ENCODE results near the gene INPP5D.
"Not testable (repeated sequence)": the region's sequence is repeated elsewhere in the genome, so short reads cannot be mapped to it uniquely, and the experiment has no call there.

INPP5D gene

DNA sequence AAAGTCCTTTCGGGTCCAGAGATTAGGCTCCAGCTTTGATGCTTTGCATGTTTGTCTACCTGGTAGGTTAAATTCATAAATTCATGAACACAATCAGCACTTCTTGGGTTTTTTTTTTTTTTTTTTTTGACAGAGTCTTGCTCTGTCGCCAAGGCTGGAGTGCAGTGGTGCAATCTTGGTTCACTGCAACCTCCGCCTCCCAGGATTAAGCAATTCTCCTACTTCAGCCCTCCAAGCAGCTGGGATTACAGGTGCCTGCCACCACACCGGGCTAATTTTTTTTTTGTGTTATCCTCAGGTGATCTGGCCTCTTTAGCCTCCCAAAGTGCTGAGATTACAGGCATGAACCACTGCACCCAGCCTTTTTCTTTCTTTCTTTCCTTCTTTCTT, 5.1 kb downstream of the INPP5D start:
- not testable (repeated sequence) for H3K4me3 ChIP-seq, H3K27ac ChIP-seq

- no peak overlapping the region for H3K27ac ChIP-seq
- H3K4me3 ChIP-seq = no peak overlapping the region
Measured at GRCh38 chr2:233065954-233066470, 5.9 kb downstream of the INPP5D start.

DNA sequence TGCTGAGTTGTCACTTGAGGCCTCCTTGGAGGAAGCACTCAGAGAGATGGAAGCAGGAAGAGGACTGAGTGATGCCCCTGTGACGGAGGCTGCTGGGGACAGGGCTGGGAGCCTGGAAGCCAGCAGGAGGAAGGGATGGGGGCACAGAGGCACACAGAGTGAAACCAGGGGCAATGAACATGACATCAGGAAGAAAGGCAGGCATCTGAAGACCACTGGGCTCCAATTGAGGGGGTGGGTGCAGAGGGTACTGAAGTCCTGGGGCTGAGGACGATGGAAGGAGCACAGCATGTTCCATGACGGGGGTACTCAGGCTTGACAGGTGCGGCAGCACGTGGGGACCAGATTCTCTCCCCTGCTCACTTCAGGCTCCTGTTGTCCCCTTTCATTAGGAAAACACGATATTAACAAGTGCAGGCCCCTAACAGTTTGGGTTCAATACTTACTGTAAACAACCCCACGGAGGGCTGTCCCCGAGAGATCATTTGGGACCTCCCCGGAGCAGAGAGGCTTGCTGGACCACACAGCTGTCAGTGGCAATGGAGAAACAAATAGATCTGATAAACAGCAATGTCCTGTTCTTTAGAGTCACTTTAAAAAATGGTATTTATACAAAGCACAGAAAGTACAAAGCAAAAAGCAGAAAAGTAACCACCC, 8.7 kb downstream of the INPP5D start:
- H3K4me3 ChIP-seq = no peak overlapping the region
- peak overlapping the region in 1 of 21 experiments; percentile 53 for H3K27ac ChIP-seq

- H3K27ac ChIP-seq = peak overlapping the region in 1 of 21 experiments; percentile 26
Measured at GRCh38 chr2:233072838-233073237, 12.7 kb downstream of the INPP5D start.

DNA sequence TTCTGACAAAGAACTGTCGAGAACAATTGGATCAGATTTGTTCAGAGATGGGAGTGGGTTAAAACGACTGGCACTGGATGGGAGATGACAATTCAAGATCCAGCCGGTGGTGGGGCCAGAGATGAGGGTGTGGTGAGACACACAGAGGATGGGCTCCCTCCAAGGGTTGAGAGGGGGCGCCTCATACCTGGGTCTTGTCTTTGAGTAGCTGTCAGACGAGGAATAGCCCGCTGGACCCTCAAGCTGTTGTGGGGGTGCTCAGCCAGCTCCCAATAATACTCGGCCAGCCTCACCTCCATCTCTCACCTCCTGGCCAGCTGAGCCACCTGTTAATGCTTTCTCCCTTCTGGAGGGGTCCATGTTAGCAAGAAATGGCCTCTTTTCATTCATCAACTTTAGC, 14.0 kb downstream of the INPP5D start:
- H3K27ac ChIP-seq = peak overlapping the region in 3 of 21 experiments; percentile 20 to 89 (median 79)
- H3K4me3 ChIP-seq = no peak overlapping the region

More at GRCh38 chr2:233072838-233073237, 12.7 kb downstream of the INPP5D start:
- no peak overlapping the region for H3K4me3 ChIP-seq

- Histone ChIP-seq H3K4me3 (no peak overlapping the region), H3K27ac (peak overlapping the region in 18 of 21 experiments; percentile 8 to 89 (median 51))
Measured at GRCh38 chr2:233075141-233075965, 15.2 kb downstream of the INPP5D start.

DNA sequence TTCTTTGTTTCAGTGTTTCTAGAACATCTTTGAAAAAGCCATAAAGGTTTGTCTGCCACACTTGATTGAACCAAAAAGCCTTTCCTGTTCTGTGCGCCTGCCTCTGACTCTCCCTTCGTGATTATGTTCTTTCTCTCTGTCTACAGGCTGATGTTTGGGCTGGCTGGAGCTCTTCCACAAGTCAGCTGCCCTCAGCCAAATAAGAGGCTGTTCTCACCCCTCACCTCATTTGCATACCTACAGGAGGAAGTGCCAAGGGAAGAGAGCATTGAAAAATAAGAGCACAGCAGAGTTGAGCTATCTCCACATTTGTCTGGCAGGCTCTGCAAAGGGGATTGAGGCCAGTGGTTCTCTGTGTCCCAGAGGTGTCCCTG, 15.8 kb downstream of the INPP5D start:
- Histone ChIP-seq H3K4me3 (no peak overlapping the region), H3K27ac (peak overlapping the region in 17 of 21 experiments; percentile 8 to 89 (median 52))

GRCh38 chr2:233076749-233077148, 16.6 kb downstream of the INPP5D start:
- peak overlapping the region in 13 of 21 experiments; percentile 2 to 89 (median 54) for H3K27ac ChIP-seq
- H3K4me3 ChIP-seq = no peak overlapping the region

DNA sequence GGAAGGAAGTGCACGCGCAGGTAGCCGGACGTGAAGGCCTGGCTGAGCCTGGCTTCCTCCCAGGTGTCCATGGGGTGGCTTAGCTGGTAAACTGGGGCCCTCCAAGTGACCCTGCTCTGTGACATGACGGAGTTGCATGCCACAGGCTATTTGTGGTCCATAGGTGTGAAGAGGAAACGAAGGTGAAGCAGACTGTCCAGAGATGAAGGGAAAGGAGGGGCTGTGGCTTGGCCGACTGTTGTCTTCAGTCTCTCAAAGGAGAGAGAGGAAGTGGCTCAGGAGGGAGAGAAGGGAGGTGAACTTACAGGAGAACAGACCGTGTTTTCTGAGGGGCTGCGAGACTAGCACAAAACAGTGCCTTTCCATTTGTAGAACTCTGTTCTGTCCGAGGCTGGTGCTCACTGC, 19.3 kb downstream of the INPP5D start:
- Histone ChIP-seq H3K27ac (peak overlapping the region in 13 of 21 experiments; percentile 12 to 90 (median 37)), H3K4me3 (no peak overlapping the region)

- no peak overlapping the region for H3K4me3 ChIP-seq
- peak overlapping the region in 15 of 21 experiments; percentile 15 to 91 (median 37) for H3K27ac ChIP-seq
Measured at GRCh38 chr2:233079953-233080835, 20.1 kb downstream of the INPP5D start.

- peak overlapping the region in 12 of 21 experiments; percentile 15 to 95 (median 76) for H3K27ac ChIP-seq
- no peak overlapping the region for H3K4me3 ChIP-seq
Measured at GRCh38 chr2:233080836-233081229, 20.7 kb downstream of the INPP5D start.

DNA sequence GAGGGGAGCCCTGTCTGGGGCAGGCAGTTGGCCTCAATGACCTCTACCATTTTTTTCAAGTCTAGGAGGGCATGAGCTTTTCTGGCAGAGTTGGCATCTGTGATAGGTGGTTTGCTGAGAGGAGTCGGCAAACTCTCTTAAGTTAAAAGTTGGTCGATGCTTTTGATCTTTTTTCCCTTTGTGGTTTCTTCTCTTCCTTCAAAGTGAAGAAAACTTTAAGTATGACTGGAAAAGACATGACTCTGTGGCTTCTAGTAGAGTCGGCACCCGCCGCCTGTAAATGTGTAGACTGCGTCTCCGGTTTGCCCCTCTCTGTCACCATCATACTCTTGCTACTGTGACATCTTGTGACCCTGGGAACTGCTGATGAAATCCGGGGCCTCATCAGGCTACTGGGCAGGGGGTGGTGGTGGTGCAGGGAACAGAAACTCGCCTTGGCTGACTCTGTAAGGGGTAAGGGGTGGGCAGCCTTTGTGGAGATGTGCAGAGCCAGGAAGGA, 21.1 kb downstream of the INPP5D start:
- Histone ChIP-seq H3K4me3 (no peak overlapping the region), H3K27ac (peak overlapping the region in 15 of 21 experiments; percentile 3 to 95 (median 75))

GRCh38 chr2:233081731-233082221, 21.6 kb downstream of the INPP5D start:
- peak overlapping the region in 14 of 21 experiments; percentile 3 to 95 (median 77) for H3K27ac ChIP-seq

GRCh38 chr2:233082222-233082930, 22.2 kb downstream of the INPP5D start:
- H3K27ac ChIP-seq = peak overlapping the region in 20 of 21 experiments; percentile 45 to 95 (median 78)

More at GRCh38 chr2:233081731-233082221, 21.6 kb downstream of the INPP5D start:
- no peak overlapping the region for H3K4me3 ChIP-seq

GRCh38 chr2:233082931-233083755, 23.0 kb downstream of the INPP5D start:
- no peak overlapping the region for H3K4me3 ChIP-seq

More at GRCh38 chr2:233082222-233082930, 22.2 kb downstream of the INPP5D start:
- H3K4me3 ChIP-seq = no peak overlapping the region

DNA sequence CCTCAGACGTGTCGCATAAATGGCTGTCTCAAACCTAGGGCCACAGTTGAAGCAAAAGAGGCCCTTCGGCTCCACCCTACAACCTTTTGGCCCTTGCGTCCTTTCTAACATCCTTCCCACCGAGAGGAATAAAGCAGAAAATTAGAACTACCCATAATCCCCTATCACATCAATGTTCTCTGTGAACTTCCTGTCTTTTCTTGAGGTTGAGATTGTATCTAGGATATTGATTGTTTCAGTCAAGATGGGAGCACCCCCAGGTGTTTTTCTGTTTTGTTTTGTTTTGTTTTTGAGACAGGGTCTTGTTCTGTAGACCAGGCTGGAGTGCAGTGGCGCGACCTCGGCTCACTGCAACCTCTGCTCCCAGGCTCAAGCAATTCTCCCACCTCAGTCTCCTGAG, 23.6 kb downstream of the INPP5D start:
- H3K27ac ChIP-seq = peak overlapping the region; percentile 7 to 95 (median 78)
- no peak overlapping the region for H3K4me3 ChIP-seq

More at GRCh38 chr2:233082931-233083755, 23.0 kb downstream of the INPP5D start:
- peak overlapping the region in 20 of 21 experiments; percentile 7 to 95 (median 78) for H3K27ac ChIP-seq

- H3K27ac ChIP-seq = peak overlapping the region in 20 of 21 experiments; percentile 7 to 95 (median 79)
- no peak overlapping the region for H3K4me3 ChIP-seq
Measured at GRCh38 chr2:233084488-233084887, 24.3 kb downstream of the INPP5D start.

Measured in skin epidermis (tissue), 12 donors.